Thoracic aorta (tissue), 2 donors: Measurements from ENCODE around the gene RASSF3. TPM values are rescaled to one million over a fixed set of nuclear protein-coding genes. Genes with fewer than 3 reads are reported as not detected.
A peak's percentile ranks its signal among the peaks of the same experiment; 100 is the strongest.

Experiments
- ATAC-seq: fragments of 150-250 bp; one replicate; pipeline ENCODE4 v1.8.0; 2017; ENCODE audit warnings: low read depth; ENCODE audit not compliant: insufficient number of reproducible peaks, low FRiP score
- DNase-seq: peaks from one replicate; pipeline ENCODE4 v3.0.0-alpha.2; 2020; ENCODE audit warnings: low spot score
- H3K27ac ChIP-seq, 2 donors: fragments of 200-600 bp; sonication (generic); 1 replicate in 1 of 2; 2 replicates in 1 of 2; pipeline ENCODE4 v1.5.1; 2016; ENCODE audit warnings: mild to moderate bottlenecking in 2 of 2, moderate library complexity in 2 of 2
- H3K27me3 ChIP-seq: fragments of 200-600 bp; sonication (generic); replicated peaks from 2 replicates; pipeline ENCODE4 v1.6.0; 2016; ENCODE audit warnings: mild to moderate bottlenecking; ENCODE audit not compliant: insufficient read depth
- H3K36me3 ChIP-seq: fragments of 200-600 bp; sonication (generic); one replicate; pipeline ENCODE4 v1.5.1; 2016
- H3K4me1 ChIP-seq, 2 donors: fragments of 200-600 bp; sonication (generic); 1 replicate in 1 of 2; 2 replicates in 1 of 2; pipeline versions ENCODE4 v1.5.1 to v1.6.0; 2016; ENCODE audit warnings: low read depth in 2 of 2, mild to moderate bottlenecking in 1 of 2; ENCODE audit not compliant: control insufficient read depth in 1 of 2
- H3K4me3 ChIP-seq: fragments of 200-600 bp; sonication (generic); 2 replicates; pipeline ENCODE4 v1.5.1; 2016; ENCODE audit warnings: mild to moderate bottlenecking
- H3K9me3 ChIP-seq: fragments of 200-600 bp; sonication (generic); 2 replicates; pipeline ENCODE4 v1.5.1; 2016
- total RNA-seq, 2 donors: library from RNA; depleted of rRNA; stranded (reverse); fragments of >200 nt; gene quantifications; one replicate each; pipeline versions ENCODE4 v1.1.0 to v1.2.3, GENCODE V29; 2016
- TF ChIP-seq, protein P1 (sequence below): fragments of 200-600 bp; sonication (generic); IDR thresholded peaks from one replicate; pipeline ENCODE4 v1.5.1; 2019; ENCODE audit warnings: antibody characterized with exemption

Gene RASSF3
- total RNA-seq, 2 donors from 2014 or later = 126 to 149 TPM

DNA sequence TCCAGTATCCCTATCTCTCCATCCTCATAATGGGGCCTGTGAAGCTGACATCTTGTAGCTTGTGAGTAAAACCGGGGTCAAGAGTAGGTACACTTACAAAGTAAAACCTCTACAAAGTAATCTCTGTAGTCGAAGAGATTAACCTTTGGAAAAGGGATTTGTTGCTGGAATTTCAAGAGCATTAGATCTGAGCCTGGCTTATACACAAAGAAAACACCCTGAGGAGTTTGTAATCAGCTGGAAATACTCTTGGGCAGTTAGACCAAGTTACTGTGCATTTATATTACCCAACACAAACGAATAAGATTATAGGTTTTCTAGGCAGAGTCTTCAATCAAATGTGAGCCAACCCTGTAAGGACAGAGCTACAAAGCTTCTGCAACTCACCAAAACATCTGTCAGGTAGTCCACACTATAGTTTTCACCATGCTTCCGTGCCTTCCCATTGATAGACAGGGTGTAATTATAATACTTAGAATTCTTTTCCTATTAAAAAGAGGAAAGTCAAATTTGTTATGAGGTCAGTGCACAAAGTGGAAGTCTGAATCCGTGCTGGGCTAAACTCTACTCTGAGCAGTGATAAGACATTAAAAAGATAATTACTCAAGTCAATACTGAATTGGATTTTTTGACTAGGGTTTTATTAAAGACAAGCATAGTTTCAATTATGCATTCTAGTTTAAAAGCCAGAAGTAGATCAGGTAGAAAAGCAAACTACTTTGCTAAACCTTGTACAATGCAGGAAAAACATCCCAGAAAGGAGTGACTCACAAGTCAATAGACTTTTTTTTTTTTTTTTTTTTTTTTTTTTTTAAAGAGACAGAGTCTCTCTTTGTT is 134.3 kb downstream of the RASSF3 start:
- DNase-seq (no peak), ATAC-seq (peak; percentile 57)
- Histone ChIP-seq H3K4me3 (peak overlapping the region; percentile 39), H3K36me3 (peaks cover 25% of the 10 kb centered on the region), H3K9me3 (no peaks in the 10 kb centered on the region), H3K27ac (peak overlapping the region; percentile 68 to 73), H3K27me3 (no peaks in the 10 kb centered on the region), H3K4me1 (peaks cover 15 to 19% of the 10 kb centered on the region in 2 donors)
- TF ChIP-seq, protein P1, sequence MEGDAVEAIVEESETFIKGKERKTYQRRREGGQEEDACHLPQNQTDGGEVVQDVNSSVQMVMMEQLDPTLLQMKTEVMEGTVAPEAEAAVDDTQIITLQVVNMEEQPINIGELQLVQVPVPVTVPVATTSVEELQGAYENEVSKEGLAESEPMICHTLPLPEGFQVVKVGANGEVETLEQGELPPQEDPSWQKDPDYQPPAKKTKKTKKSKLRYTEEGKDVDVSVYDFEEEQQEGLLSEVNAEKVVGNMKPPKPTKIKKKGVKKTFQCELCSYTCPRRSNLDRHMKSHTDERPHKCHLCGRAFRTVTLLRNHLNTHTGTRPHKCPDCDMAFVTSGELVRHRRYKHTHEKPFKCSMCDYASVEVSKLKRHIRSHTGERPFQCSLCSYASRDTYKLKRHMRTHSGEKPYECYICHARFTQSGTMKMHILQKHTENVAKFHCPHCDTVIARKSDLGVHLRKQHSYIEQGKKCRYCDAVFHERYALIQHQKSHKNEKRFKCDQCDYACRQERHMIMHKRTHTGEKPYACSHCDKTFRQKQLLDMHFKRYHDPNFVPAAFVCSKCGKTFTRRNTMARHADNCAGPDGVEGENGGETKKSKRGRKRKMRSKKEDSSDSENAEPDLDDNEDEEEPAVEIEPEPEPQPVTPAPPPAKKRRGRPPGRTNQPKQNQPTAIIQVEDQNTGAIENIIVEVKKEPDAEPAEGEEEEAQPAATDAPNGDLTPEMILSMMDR = no peak

- Histone ChIP-seq H3K9me3 (no peaks in the 10 kb centered on the region), H3K27ac (peak overlapping the region; percentile 68 to 73), H3K4me3 (no peak overlapping the region), H3K36me3 (peaks cover 24% of the 10 kb centered on the region), H3K27me3 (no peaks in the 10 kb centered on the region), H3K4me1 (peaks cover 15 to 19% of the 10 kb centered on the region in 2 donors)
- TF ChIP-seq, protein P1 = no peak
- DNase-seq (no peak), ATAC-seq (no peak)
These were observed 135.0 kb downstream of the RASSF3 start for GRCh38 chr12:64745259-64745807.

GRCh38 chr12:64745980-64746379 is 135.7 kb downstream of the RASSF3 start:
- Histone ChIP-seq H3K36me3 (peaks cover 30% of the 10 kb centered on the region), H3K9me3 (no peaks in the 10 kb centered on the region)

DNA sequence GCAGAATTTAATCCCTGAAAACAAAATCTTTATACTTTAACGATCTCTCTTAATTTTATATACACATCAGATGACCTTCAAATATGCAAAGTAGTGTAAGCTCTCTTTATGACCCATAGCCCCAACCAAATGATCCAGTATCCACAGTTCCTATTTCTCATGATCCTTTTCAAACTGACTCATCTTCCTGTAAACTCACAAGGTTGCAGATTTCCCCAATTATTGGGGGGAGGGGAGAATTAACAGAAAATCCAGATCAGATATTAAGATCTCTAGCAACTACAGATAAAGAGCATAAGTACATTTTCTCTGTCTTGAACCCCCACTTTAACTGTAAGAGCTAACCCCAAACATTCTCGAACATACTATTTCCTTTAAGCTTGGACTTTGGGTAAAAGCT is 136.4 kb downstream of the RASSF3 start:
- H3K4me3 ChIP-seq = no peak overlapping the region
- peaks cover 24% of the 10 kb centered on the region for H3K36me3 ChIP-seq
- DNase-seq (no peak), ATAC-seq (no peak)
- H3K27ac ChIP-seq = no peak overlapping the region
- no peaks in the 10 kb centered on the region for H3K9me3 ChIP-seq
- no peaks in the 10 kb centered on the region for H3K27me3 ChIP-seq
- TF ChIP-seq, protein P1 = no peak
- peaks cover 15 to 19% of the 10 kb centered on the region in 2 donors for H3K4me1 ChIP-seq

More at GRCh38 chr12:64745980-64746379, 135.7 kb downstream of the RASSF3 start:
- ATAC-seq = no peak
- Histone ChIP-seq H3K27ac (no peak overlapping the region), H3K4me3 (no peak overlapping the region), H3K4me1 (peaks cover 15 to 19% of the 10 kb centered on the region in 2 donors), H3K27me3 (no peaks in the 10 kb centered on the region)
- TF ChIP-seq, protein P1 = no peak
- no peak for DNase-seq

Other genes with a start within 250 kb of the RASSF3 start
- not detected for gene C12orf56, start 219.7 kb upstream of the RASSF3 start, total RNA-seq
- 10 to 100 TPM; 50.1 to 53.0 TPM for gene XPOT, start 206.1 kb upstream of the RASSF3 start, total RNA-seq
- gene TBK1, start 158.4 kb upstream of the RASSF3 start, total RNA-seq = 10 to 100 TPM; 26.3 to 39.3 TPM
- 100 to 1,000 TPM; 107 to 125 TPM for gene GNS, start 148.9 kb downstream of the RASSF3 start, total RNA-seq
- gene TBC1D30, start 214.2 kb downstream of the RASSF3 start, total RNA-seq = 10 to 100 TPM in 1 of 2 donors, 1 to 10 TPM in 1; 7.6 to 19.0 TPM